ENCODE results near the gene VAT1.

GRCh38 chr17:43025290-43025657 is 3.1 kb upstream of the VAT1 start:
- TF ChIP-seq YY1 (IDR thresholded peaks at IDR 0.05; ENCODE audit: low read depth): no peak
- no peak for TF ChIP-seq REST (IDR thresholded peaks at IDR 0.05; ENCODE audit: low read depth)
- no peak for TF ChIP-seq EP300 (IDR thresholded peaks at IDR 0.05; ENCODE audit: borderline replicate concordance)
- no peak for TF ChIP-seq MAX (IDR thresholded peaks at IDR 0.05)
- TF ChIP-seq CREB1 (IDR thresholded peaks at IDR 0.05; ENCODE audit: low read depth): no peak
- TF ChIP-seq CEBPB (IDR thresholded peaks at IDR 0.05): no peak
- no peak for TF ChIP-seq EGR1 (IDR thresholded peaks at IDR 0.05)
- TF ChIP-seq RAD21 (IDR thresholded peaks at IDR 0.05; ENCODE audit: low read depth): no peak
